GM21360 (cell line): Measurements from ENCODE around the gene HBQ1.
"Not testable (repeated sequence)": the region's sequence is repeated elsewhere in the genome, so short reads cannot be mapped to it uniquely, and the experiment has no call there.

Source experiments
- ATAC-seq: cut with Tn5 transposase; IDR thresholded peaks from one replicate; pipeline ENCODE4 v1.9.1; 2021; ENCODE audit warnings: mild to moderate bottlenecking, moderate library complexity; ENCODE audit not compliant: unreplicated experiment

Gene HBQ1

GRCh38 chr16:175011-175949 is 5.0 kb upstream of the HBQ1 start:
- ATAC-seq = no peak

- ATAC-seq = not testable (repeated sequence)
These were observed 4.3 kb upstream of the HBQ1 start for GRCh38 chr16:176006-176405.

- ATAC-seq = not testable (repeated sequence)
These were observed 3.5 kb upstream of the HBQ1 start, which contains the start of gene HBA1 for GRCh38 chr16:176477-177382. HBA1 (plus strand) TSS chr16:176680; CDS start chr16:176717, 37 bp downstream.

- no peak for ATAC-seq
These were observed 2.9 kb upstream of the HBQ1 start for GRCh38 chr16:177394-177822.

- ATAC-seq = no peak
These were observed 2.1 kb upstream of the HBQ1 start for GRCh38 chr16:177981-178667.

- ATAC-seq = no peak
These were observed 1.6 kb upstream of the HBQ1 start for GRCh38 chr16:178668-179015.

GRCh38 chr16:179211-180092 is 807 bp upstream of the HBQ1 start:
- no peak for ATAC-seq

GRCh38 chr16:180681-181564 is 664 bp downstream of the HBQ1 start:
- ATAC-seq = no peak

- no peak for ATAC-seq
These were observed 1.3 kb downstream of the HBQ1 start for GRCh38 chr16:181565-182021.

- no peak for ATAC-seq
These were observed 2.7 kb downstream of the HBQ1 start for GRCh38 chr16:183005-183404.

GRCh38 chr16:185213-185612 is 5.0 kb downstream of the HBQ1 start:
- ATAC-seq = no peak

- no peak for ATAC-seq
These were observed 5.4 kb downstream of the HBQ1 start for GRCh38 chr16:185691-186090.

GRCh38 chr16:187330-187729 is 7.1 kb downstream of the HBQ1 start:
- no peak for ATAC-seq

GRCh38 chr16:188674-189073 is 8.4 kb downstream of the HBQ1 start:
- ATAC-seq = no peak

- ATAC-seq = no peak
These were observed 9.4 kb downstream of the HBQ1 start for GRCh38 chr16:189604-190186.

- ATAC-seq = no peak
These were observed 11.6 kb downstream of the HBQ1 start for GRCh38 chr16:191831-192230.

- ATAC-seq = no peak
These were observed 12.4 kb downstream of the HBQ1 start for GRCh38 chr16:192686-193085.

GRCh38 chr16:193441-193840 is 13.2 kb downstream of the HBQ1 start:
- no peak for ATAC-seq

GRCh38 chr16:194516-194915 is 14.3 kb downstream of the HBQ1 start:
- ATAC-seq = no peak
